ENCODE measurements around the gene HRAS.

The HRAS gene

DNA sequence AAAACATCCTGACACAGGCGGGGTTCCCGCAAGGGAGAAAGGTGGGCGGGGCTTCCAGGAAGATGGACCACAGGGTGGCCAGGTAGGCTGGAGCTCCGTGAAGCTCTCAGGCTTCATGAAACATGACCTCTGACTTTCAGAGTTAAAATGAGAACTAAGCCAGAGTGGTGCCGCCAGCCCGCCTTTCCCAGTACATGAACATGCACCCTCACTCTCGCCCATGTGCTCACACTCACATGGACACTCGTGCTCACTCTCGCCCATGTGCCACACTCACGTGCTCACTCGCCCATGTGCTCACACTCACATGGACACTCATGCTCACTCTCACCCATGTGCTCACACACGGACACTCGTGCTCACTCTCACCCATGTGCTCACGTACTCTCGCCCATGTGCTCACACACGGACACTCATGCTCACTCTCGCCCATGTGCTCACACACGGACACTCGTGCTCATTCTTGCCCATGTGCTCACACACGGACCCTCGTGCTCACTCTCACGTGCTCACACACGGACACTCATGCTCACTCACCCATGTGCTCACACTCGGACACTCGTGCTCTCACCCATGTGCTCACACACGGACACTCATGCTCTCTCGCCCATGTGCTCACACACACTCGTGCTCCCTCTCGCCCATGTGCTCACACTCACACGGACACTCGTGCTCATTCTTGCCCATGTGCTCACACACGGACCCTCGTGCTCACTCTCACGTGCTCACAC, 38.4 kb downstream of the HRAS start:
- TF ChIP-seq, protein P1, sequence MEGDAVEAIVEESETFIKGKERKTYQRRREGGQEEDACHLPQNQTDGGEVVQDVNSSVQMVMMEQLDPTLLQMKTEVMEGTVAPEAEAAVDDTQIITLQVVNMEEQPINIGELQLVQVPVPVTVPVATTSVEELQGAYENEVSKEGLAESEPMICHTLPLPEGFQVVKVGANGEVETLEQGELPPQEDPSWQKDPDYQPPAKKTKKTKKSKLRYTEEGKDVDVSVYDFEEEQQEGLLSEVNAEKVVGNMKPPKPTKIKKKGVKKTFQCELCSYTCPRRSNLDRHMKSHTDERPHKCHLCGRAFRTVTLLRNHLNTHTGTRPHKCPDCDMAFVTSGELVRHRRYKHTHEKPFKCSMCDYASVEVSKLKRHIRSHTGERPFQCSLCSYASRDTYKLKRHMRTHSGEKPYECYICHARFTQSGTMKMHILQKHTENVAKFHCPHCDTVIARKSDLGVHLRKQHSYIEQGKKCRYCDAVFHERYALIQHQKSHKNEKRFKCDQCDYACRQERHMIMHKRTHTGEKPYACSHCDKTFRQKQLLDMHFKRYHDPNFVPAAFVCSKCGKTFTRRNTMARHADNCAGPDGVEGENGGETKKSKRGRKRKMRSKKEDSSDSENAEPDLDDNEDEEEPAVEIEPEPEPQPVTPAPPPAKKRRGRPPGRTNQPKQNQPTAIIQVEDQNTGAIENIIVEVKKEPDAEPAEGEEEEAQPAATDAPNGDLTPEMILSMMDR (conservative IDR thresholded peaks at IDR 0.05; ENCODE audit: low read length) = no peak
- no peak for TF ChIP-seq EZH2phosphoT487 (IDR thresholded peaks at IDR 0.05; ENCODE audit: borderline replicate concordance)
- H3K36me3 ChIP-seq (ENCODE audit: insufficient read depth, low read length) = peaks cover 47% of the 10 kb centered on the region; the same call in 1 of the 2 replicates

DNA sequence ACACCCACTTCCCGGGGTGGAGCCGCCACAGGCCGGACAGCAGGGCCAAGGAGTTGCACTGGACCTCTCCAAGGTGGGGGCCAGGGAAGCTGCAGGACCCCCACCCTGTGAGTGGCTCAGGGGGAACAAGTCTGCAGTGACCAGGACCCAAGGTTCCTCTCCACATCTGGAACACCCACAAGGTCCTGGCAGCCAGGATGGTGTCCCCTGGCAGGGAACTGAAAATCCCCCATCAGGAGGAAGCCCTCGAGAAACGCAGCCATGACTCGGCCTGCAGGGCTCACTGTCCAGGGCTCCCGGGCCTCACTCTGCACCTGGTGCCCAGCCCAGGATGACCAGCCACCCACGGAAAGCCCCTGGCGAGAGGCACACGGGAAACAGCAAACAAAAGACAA, 39.8 kb downstream of the HRAS start:
- Histone ChIP-seq H3K4me1 (ENCODE audit: insufficient read depth, low read length, poor library complexity, severe bottlenecking) (no peaks in the 10 kb centered on the region), H3K9ac (ENCODE audit: low read depth, low read length, poor library complexity, severe bottlenecking) (no peak overlapping the region), H3K9me3 (ENCODE audit: insufficient read depth, low read depth, low read length) (no peaks in the 10 kb centered on the region), H3K4me3 (ENCODE audit: low read length, poor library complexity, severe bottlenecking) (no peak overlapping the region), H3K4me2 (ENCODE audit: low read depth, low read length, poor library complexity, severe bottlenecking) (no peak overlapping the region), H3F3A (ENCODE audit: low read depth) (no peaks in the 10 kb centered on the region), H3K36me3 (ENCODE audit: insufficient read depth, low read length) (peaks cover 50% of the 10 kb centered on the region; the same call in 1 of the 2 replicates), H4K20me1 (ENCODE audit: insufficient read depth, low read length, poor library complexity, severe bottlenecking) (no peaks in the 10 kb centered on the region), H3K79me2 (ENCODE audit: insufficient read depth, low read length) (no peaks in the 10 kb centered on the region), H2AFZ (ENCODE audit: low read length) (no peak overlapping the region), H3K9me2 (replicated peaks; ENCODE audit: low read depth, low read length) (no peaks in the 10 kb centered on the region), H3K27me3 (ENCODE audit: insufficient read depth, low read length, poor library complexity, severe bottlenecking) (no peaks in the 10 kb centered on the region)
- TF ChIP-seq, protein P1 (conservative IDR thresholded peaks at IDR 0.05; ENCODE audit: low read length) = no peak
- TF ChIP-seq EZH2phosphoT487 (IDR thresholded peaks at IDR 0.05; ENCODE audit: borderline replicate concordance) = no peak

More for the DNA sequence above, 38.4 kb downstream of the HRAS start:
- Histone ChIP-seq H3K9ac (ENCODE audit: low read depth, low read length, poor library complexity, severe bottlenecking) (no peak overlapping the region), H3K9me2 (replicated peaks; ENCODE audit: low read depth, low read length) (no peaks in the 10 kb centered on the region), H3K27me3 (ENCODE audit: insufficient read depth, low read length, poor library complexity, severe bottlenecking) (no peaks in the 10 kb centered on the region), H3F3A (ENCODE audit: low read depth) (no peaks in the 10 kb centered on the region), H2AFZ (ENCODE audit: low read length) (no peak overlapping the region), H3K4me2 (ENCODE audit: low read depth, low read length, poor library complexity, severe bottlenecking) (no peak overlapping the region), H3K4me1 (ENCODE audit: insufficient read depth, low read length, poor library complexity, severe bottlenecking) (no peaks in the 10 kb centered on the region), H3K79me2 (ENCODE audit: insufficient read depth, low read length) (no peaks in the 10 kb centered on the region), H4K20me1 (ENCODE audit: insufficient read depth, low read length, poor library complexity, severe bottlenecking) (no peaks in the 10 kb centered on the region), H3K9me3 (ENCODE audit: insufficient read depth, low read depth, low read length) (no peaks in the 10 kb centered on the region), H3K4me3 (ENCODE audit: low read length, poor library complexity, severe bottlenecking) (no peak overlapping the region)

DNA sequence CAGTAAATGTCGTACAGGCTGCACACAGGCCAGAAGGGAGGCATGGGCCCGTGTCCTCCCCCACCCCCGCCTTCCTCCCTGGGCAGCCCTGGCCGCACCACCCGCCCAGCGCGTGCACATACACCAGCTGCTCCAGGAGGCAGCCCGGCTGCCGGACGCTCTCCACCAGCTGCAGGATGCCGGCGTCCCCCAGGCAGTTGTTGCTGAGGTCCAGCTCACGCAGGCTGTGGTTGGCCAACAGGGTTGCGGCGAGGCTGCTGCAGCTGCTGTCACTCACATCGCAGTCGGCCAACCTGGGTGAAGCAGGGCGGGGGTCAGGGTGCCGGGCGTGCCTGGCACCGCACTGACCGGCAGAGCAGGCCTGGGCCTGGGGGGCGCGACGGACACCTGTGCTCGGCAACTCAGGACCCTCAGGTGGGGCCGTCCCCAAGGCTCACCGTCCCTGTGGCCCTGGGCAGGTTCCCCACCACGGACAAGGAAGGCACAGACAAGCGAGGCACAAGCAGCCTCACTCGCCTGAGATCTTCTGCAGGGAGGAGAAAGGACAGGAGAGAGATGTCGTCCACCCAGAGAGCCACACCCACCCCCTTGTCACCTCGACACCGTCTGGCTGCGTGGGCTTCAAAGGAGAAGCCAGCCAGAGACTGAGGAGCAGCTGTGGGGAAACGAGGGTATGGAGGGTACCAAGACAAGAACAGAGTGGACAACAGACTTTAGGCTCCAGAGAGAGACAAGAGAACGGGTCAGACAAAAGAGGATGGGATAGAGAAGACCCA, 40.4 kb downstream of the HRAS start:
- H2AFZ ChIP-seq (ENCODE audit: low read length) = no peak overlapping the region
- H3K9me2 ChIP-seq (replicated peaks; ENCODE audit: low read depth, low read length) = no peaks in the 10 kb centered on the region
- no peak overlapping the region for H3K9ac ChIP-seq (ENCODE audit: low read depth, low read length, poor library complexity, severe bottlenecking)
- peaks cover 50% of the 10 kb centered on the region; the same call in 1 of the 2 replicates for H3K36me3 ChIP-seq (ENCODE audit: insufficient read depth, low read length)
- no peaks in the 10 kb centered on the region for H3K79me2 ChIP-seq (ENCODE audit: insufficient read depth, low read length)
- no peaks in the 10 kb centered on the region for H3K9me3 ChIP-seq (ENCODE audit: insufficient read depth, low read depth, low read length)
- H3K4me1 ChIP-seq (ENCODE audit: insufficient read depth, low read length, poor library complexity, severe bottlenecking) = no peaks in the 10 kb centered on the region
- no peak overlapping the region for H3K4me3 ChIP-seq (ENCODE audit: low read length, poor library complexity, severe bottlenecking)
- TF ChIP-seq, protein P1 (conservative IDR thresholded peaks at IDR 0.05; ENCODE audit: low read length) = no peak
- no peak for TF ChIP-seq EZH2phosphoT487 (IDR thresholded peaks at IDR 0.05; ENCODE audit: borderline replicate concordance)
- H4K20me1 ChIP-seq (ENCODE audit: insufficient read depth, low read length, poor library complexity, severe bottlenecking) = no peaks in the 10 kb centered on the region
- H3F3A ChIP-seq (ENCODE audit: low read depth) = no peaks in the 10 kb centered on the region
- H3K4me2 ChIP-seq (ENCODE audit: low read depth, low read length, poor library complexity, severe bottlenecking) = no peak overlapping the region
- H3K27me3 ChIP-seq (ENCODE audit: insufficient read depth, low read length, poor library complexity, severe bottlenecking) = no peaks in the 10 kb centered on the region
